Epidermal melanocyte (primary cell): ENCODE data around the gene ADAMTS7.
"Not testable (repeated sequence)": the region's sequence is repeated elsewhere in the genome, so short reads cannot be mapped to it uniquely, and the experiment has no call there.

Source experiments
- DNase-seq: peaks from one replicate; pipeline ENCODE4 v3.0.0; 2011; ENCODE audit warnings: low spot score; ENCODE audit not compliant: insufficient read length

Gene ADAMTS7

GRCh38 chr15:78753751-78754535 lies 57.3 kb downstream of the ADAMTS7 start:
- DNase-seq = not testable (repeated sequence)

- not testable (repeated sequence) for DNase-seq
Observed at GRCh38 chr15:78753359-78753659, 58.0 kb downstream of the ADAMTS7 start.

GRCh38 chr15:78752492-78753358 lies 58.5 kb downstream of the ADAMTS7 start:
- no peak for DNase-seq

- DNase-seq = no peak
Observed at GRCh38 chr15:78751602-78751979, 59.7 kb downstream of the ADAMTS7 start.

- DNase-seq = peak; percentile 77
Observed at GRCh38 chr15:78750974-78751601, 60.2 kb downstream of the ADAMTS7 start.

- DNase-seq = no peak
Observed at GRCh38 chr15:78750566-78750965, 60.7 kb downstream of the ADAMTS7 start.

GRCh38 chr15:78749831-78750230 lies 61.4 kb downstream of the ADAMTS7 start:
- DNase-seq = no peak

GRCh38 chr15:78747877-78748276 lies 63.4 kb downstream of the ADAMTS7 start:
- DNase-seq = not testable (repeated sequence)

- DNase-seq = not testable (repeated sequence)
Observed at GRCh38 chr15:78741674-78742073, 69.6 kb downstream of the ADAMTS7 start.

- DNase-seq = no peak
Observed at GRCh38 chr15:78740904-78741274, 70.4 kb downstream of the ADAMTS7 start.

- DNase-seq = no peak
Observed at GRCh38 chr15:78739996-78740903, 71.0 kb downstream of the ADAMTS7 start.

- no peak for DNase-seq
Observed at GRCh38 chr15:78739206-78739605, 72.1 kb downstream of the ADAMTS7 start.

- DNase-seq = not testable (repeated sequence)
Observed at GRCh38 chr15:78737931-78738558, 73.2 kb downstream of the ADAMTS7 start.

GRCh38 chr15:78737187-78737820 lies 74.0 kb downstream of the ADAMTS7 start:
- DNase-seq = no peak

GRCh38 chr15:78736286-78736685 lies 75.0 kb downstream of the ADAMTS7 start:
- not testable (repeated sequence) for DNase-seq

- DNase-seq = no peak
Observed at GRCh38 chr15:78734451-78735064, 76.7 kb downstream of the ADAMTS7 start.

GRCh38 chr15:78732634-78733033 lies 78.6 kb downstream of the ADAMTS7 start:
- no peak for DNase-seq

GRCh38 chr15:78730955-78731354 lies 80.3 kb downstream of the ADAMTS7 start:
- no peak for DNase-seq

- not testable (repeated sequence) for DNase-seq
Observed at GRCh38 chr15:78728427-78728826, 82.8 kb downstream of the ADAMTS7 start.

- no peak for DNase-seq
Observed at GRCh38 chr15:78727561-78727960, 83.7 kb downstream of the ADAMTS7 start.
